Posterior cingulate gyrus (tissue), 11 donors: ENCODE results near the gene DNAL4.
"Not testable (repeated sequence)": the region's sequence is repeated elsewhere in the genome, so short reads cannot be mapped to it uniquely, and the experiment has no call there.

Source experiments
- DNase-seq, 10 donors: peaks; one replicate each; pipeline versions ENCODE4 v3.0.0 to v3.0.0-alpha.2; 2020 to 2021; ENCODE audit warnings: mixed read lengths in 3 of 10
- intact Hi-C: fragments of 100-400 bp; cut with DNase I; formaldehyde crosslinking; loops from one replicate; pipeline ENCODE4 v1.15.1; 2023

Gene DNAL4

GRCh38 chr22:38828616-38829205, 34.8 kb upstream of the DNAL4 start:
- DNase-seq, result peak in 3 of 10 donors; percentile 13 to 67 (median 38)
- intact Hi-C loops, result no loop called here

GRCh38 chr22:38828191-38828590, 34.2 kb upstream of the DNAL4 start:
- intact Hi-C loops, result no loop called here
- peak in 3 of 10 donors; percentile 14 to 74 (median 44) for DNase-seq

GRCh38 chr22:38827510-38827909, 33.6 kb upstream of the DNAL4 start:
- intact Hi-C loops, result no loop called here

GRCh38 chr22:38826801-38827200, 32.9 kb upstream of the DNAL4 start:
- DNase-seq, result peak in 3 of 10 donors; percentile 12 to 45 (median 35)
- intact Hi-C loops, result no loop called here

More at GRCh38 chr22:38827510-38827909, 33.6 kb upstream of the DNAL4 start:
- no peak for DNase-seq

GRCh38 chr22:38826386-38826785, 32.4 kb upstream of the DNAL4 start:
- DNase-seq, result peak in 3 of 10 donors; percentile 23 to 77 (median 73)
- intact Hi-C loops, result no loop called here

GRCh38 chr22:38824585-38824984, 30.6 kb upstream of the DNAL4 start:
- intact Hi-C loops, result no loop called here
- DNase-seq, result peak in 4 of 10 donors; percentile 52 to 91 (median 68)

GRCh38 chr22:38823637-38824036, 29.7 kb upstream of the DNAL4 start:
- DNase-seq, result no peak
- intact Hi-C loops, result no loop called here

- intact Hi-C loops, result no loop called here
- DNase-seq, result no peak
Measured at GRCh38 chr22:38823076-38823475, 29.1 kb upstream of the DNAL4 start.

GRCh38 chr22:38820020-38820419, 26.1 kb upstream of the DNAL4 start:
- peak in 1 of 10 donors; percentile 40 for DNase-seq

GRCh38 chr22:38819387-38819940, 25.5 kb upstream of the DNAL4 start:
- peak in 1 of 10 donors; percentile 66 for DNase-seq
- intact Hi-C loops, result no loop called here

More at GRCh38 chr22:38820020-38820419, 26.1 kb upstream of the DNAL4 start:
- intact Hi-C loops, result no loop called here

- intact Hi-C loops, result no loop called here
- peak in 1 of 10 donors; percentile 75 for DNase-seq
Measured at GRCh38 chr22:38817196-38817595, 23.3 kb upstream of the DNAL4 start.

- DNase-seq, result no peak
- intact Hi-C loops, result no loop called here
Measured at GRCh38 chr22:38815842-38816241, 21.9 kb upstream of the DNAL4 start.

- no peak for DNase-seq
- intact Hi-C loops, result no loop called here
Measured at GRCh38 chr22:38811241-38811640, 17.3 kb upstream of the DNAL4 start.

GRCh38 chr22:38805041-38805593, 11.2 kb upstream of the DNAL4 start:
- intact Hi-C loops, DNase-seq: not testable (repeated sequence)

- DNase-seq, result peak in 1 of 10 donors; percentile 26
- intact Hi-C loops, result no loop called here
Measured at GRCh38 chr22:38802671-38803121, 8.8 kb upstream of the DNAL4 start.

GRCh38 chr22:38799265-38800002, 5.5 kb upstream of the DNAL4 start:
- intact Hi-C loops, result no loop called here

GRCh38 chr22:38798496-38798895, 4.6 kb upstream of the DNAL4 start:
- intact Hi-C loops, result no loop called here
- no peak for DNase-seq

More at GRCh38 chr22:38799265-38800002, 5.5 kb upstream of the DNAL4 start:
- DNase-seq, result no peak

GRCh38 chr22:38796262-38796957, 2.5 kb upstream of the DNAL4 start:
- intact Hi-C loops, result no loop called here
- DNase-seq, result no peak

- DNase-seq, result no peak
- intact Hi-C loops, result no loop called here
Measured at GRCh38 chr22:38795569-38795968, 1.6 kb upstream of the DNAL4 start.

GRCh38 chr22:38793317-38793716, 626 bp downstream of the DNAL4 start:
- intact Hi-C loops, result no loop called here
- DNase-seq, result no peak

GRCh38 chr22:38792833-38793232, 1.1 kb downstream of the DNAL4 start:
- no peak for DNase-seq
- intact Hi-C loops, result no loop called here
